Stimulated activated CD8-positive, alpha-beta memory T cell treated with anti-CD3 and anti-CD28 coated beads, Interleukin-4, amount 100 ng/mL, for 4 hours (primary cell): ENCODE measurements around the gene GALNT2.

Source experiments
- DNase-seq, 2 donors: peaks; one replicate each; pipeline ENCODE4 v3.0.0-alpha.2; 2020; ENCODE audit warnings: low read depth in 2 of 2, low spot score in 1 of 2

Gene GALNT2

GRCh38 chr1:230226814-230227213 lies 159.8 kb downstream of the GALNT2 start:
- DNase-seq = no peak

DNA sequence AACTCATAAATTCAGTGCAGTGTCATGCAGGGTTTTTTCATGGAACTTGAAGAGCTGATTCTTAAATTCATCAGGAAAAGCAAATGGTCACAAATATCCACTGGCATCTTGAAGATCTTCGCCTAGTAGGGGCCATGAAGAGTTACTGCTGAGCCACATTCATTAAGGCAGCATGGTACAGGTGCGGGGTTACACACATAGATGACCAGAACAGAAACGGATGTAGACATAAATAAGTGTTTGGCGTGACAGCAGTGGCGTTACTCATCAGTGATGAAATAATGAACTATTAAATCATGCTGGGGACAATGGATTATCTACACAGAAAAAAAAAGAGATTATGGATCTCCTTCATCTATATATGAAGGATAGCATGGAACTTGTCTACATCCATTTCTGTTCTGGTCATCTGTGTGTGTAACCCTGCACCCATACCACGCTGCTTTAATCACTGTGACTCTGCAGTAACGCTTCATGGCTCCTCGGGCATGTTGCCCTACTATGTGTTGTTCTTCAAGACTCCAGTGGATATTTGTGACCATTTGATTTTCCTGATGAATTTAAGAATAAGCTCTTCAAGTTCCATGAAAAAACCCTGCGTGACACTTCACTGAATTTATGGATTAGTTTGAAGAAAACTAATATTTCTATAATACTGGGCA lies 161.3 kb downstream of the GALNT2 start:
- DNase-seq = no peak

- DNase-seq = no peak
Measured at GRCh38 chr1:230230273-230230672, 163.2 kb downstream of the GALNT2 start.

DNA sequence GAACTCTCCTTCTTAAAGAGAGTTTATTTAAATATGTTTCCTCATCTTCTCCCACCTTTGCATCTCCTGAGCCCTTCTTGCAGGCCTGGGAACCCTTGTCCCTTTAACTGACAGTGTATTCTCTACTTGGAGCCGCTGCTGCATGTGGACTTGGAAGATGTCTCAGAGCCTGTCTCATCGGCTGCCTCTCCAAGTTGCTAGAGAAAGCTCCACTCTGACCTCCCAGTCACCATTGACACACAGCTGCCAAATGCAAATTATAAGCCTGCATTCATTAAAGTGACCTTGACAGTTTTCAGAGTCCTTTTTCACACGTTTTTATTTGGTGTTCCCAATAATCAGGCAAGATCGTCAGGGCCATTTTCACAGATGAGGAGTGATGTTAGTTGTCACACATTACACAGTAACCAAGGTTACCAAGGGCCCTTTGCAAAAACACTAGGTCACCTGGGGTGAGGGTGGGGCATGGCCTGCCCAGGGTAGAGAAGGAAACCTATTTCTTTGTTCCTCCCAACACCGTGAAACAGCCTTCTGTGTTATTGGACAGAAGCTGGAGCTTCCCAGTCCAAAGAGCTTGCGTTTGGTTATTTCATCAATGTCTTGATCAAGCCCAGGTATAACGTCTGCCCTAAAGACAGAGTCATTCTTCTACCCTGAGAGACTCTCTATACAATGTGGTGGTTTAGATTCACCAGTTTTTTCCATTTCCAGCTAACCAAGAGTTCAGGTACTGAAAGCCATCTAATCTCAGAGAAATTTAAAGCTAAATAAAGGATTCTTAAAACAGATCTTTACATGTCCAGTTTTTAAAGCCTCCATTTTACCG lies 164.1 kb downstream of the GALNT2 start:
- no peak for DNase-seq

DNA sequence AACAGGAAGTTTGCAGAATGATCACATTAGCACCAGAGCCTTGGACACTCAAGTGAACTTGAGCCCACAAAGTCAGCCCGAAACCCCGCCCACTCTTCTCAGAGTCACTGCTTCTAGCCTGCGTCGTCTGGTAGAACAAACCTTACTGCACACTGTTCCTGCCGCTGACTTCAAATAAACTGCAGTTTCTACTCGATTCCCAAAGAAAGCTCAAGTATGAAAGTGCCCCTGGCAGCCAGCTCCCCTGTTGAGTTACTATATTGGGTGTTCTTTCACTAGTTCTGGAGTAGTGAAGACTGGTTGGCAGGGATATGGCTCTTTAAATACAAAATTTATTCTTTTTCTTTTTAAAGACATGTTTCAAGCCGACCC lies 164.7 kb downstream of the GALNT2 start:
- DNase-seq = no peak

- no peak for DNase-seq
Measured at GRCh38 chr1:230232371-230232771, 165.3 kb downstream of the GALNT2 start.

DNA sequence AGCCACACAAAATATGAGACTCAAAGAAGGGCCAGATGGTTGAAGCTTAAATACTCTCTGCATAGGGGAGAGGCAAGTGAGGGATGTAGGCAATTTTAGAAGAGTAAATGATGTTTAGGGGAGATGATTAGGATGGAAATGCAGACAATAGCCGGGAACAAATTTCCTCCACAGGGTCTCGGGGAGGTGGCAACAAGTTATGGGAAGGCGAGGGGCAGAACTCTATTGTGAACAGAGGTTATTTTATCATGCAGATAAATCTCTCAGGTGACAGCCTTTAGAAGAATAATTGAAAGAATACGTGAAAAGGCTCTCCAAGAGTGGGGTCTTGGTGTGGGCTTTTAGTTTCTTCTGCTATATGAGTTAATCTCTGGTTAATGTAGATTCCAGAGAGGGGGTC lies 166.7 kb downstream of the GALNT2 start:
- no peak for DNase-seq

GRCh38 chr1:230235876-230236275 lies 168.8 kb downstream of the GALNT2 start:
- no peak for DNase-seq

DNA sequence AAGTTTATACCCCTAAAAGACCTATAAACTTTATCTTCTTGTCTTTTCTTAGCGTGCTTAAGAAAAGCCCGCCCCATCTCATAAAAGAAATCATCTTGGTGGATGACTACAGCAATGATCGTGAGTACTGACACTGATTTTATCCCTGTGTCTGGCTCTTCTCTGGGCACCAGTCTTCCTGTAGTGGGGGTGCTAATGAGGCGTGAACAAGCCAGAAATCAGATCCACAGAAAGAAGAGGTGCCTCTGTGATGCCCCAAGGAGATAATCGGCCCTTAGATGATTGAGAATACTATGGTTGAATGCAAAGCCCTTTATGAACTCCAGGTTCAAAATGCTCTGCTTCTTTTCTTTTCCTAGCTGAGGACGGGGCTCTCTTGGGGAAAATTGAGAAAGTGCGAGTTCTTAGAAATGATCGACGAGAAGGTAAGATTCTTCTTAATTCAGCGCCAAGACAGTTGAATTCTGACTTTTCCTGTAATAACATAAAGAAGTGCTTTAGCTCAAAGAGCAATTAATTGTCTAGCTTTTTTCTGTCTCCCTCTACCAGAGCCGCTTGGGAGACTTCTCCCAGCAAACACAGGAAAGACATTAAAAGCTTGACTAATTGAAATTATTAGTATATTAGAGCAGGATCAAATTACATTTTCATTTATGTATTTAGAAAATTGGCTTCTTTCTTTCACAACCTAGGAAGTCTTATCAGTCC lies 169.4 kb downstream of the GALNT2 start:
- no peak for DNase-seq

- DNase-seq = no peak
Measured at GRCh38 chr1:230237009-230237370, 170.0 kb downstream of the GALNT2 start.

DNA sequence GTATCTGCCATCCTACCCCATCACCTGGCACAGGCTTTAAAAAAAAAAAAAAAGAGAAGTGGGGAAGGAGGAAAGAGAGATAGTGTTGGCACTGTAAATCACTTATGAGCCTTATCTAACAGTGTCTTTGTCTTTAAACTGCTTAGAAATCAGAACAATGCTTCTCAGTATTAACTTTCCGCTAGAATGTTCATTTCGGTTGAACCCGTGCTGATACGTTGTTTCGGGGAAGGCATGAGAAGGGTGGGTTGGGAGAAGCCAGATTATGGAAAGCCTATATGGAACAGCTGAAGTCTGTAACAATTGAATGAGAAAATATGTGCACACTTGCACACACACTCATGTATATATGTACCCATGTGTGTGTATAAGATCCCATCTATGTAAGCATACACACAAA lies 170.8 kb downstream of the GALNT2 start:
- DNase-seq = no peak

- no peak for DNase-seq
Measured at GRCh38 chr1:230240446-230241086, 173.5 kb downstream of the GALNT2 start.

GRCh38 chr1:230242326-230242725 lies 175.3 kb downstream of the GALNT2 start:
- DNase-seq = no peak

GRCh38 chr1:230243146-230243545 lies 176.1 kb downstream of the GALNT2 start:
- DNase-seq = no peak

DNA sequence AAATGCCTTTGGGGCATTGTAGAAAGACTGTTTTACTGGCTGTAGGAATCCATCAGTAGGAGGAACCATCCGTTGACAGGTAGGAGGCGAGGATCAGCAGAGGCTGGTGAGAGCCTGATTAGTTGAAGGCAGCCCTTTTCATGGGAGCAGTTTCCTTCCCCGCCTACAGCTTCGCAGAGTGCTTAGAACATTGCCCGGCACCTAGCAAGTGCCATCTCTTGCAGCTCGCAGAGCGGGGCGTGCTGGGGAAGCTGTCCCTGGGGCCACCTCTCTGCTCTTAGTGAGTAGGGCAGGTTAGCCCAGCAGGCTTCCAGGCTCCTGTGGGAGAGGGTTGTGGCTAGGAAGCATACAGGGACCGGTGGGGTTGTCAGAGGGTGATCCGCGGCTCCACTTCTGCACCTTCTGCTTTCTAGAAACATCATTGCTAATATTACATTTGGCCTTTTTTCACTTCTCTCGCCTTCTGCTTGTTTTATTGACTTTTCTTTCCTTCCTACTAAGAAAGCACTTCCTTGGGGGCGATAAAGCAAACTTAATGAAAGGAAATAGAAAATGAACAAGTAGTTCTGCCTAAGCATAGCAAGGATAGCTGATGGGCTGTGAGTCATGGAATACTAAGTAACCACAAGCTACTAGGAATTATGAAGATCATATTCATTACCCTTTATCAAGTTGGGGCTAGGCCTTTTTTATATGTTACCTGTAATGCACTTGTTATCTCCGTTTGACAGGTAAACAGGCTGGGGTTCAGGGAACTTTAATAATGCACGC lies 176.7 kb downstream of the GALNT2 start:
- no peak for DNase-seq

DNA sequence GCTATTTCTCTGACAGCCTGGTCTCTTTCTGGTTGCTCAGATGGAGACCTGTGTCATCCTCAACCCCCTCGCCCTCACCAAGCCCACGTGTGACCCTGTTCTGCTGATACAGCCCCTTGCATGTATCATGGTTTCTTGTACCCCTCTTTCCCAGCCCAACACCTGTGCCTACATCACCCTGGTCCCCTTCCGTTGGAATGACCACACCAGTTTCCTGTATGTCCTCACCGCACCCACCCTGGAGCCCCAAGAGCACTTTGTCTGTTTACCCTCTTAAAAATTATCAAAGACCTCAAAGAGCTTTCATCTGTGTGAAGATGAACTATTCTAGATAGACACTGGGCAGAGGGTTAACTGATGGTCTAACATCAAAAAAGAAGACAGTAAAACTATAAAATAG lies 179.5 kb downstream of the GALNT2 start:
- DNase-seq = no peak

DNA sequence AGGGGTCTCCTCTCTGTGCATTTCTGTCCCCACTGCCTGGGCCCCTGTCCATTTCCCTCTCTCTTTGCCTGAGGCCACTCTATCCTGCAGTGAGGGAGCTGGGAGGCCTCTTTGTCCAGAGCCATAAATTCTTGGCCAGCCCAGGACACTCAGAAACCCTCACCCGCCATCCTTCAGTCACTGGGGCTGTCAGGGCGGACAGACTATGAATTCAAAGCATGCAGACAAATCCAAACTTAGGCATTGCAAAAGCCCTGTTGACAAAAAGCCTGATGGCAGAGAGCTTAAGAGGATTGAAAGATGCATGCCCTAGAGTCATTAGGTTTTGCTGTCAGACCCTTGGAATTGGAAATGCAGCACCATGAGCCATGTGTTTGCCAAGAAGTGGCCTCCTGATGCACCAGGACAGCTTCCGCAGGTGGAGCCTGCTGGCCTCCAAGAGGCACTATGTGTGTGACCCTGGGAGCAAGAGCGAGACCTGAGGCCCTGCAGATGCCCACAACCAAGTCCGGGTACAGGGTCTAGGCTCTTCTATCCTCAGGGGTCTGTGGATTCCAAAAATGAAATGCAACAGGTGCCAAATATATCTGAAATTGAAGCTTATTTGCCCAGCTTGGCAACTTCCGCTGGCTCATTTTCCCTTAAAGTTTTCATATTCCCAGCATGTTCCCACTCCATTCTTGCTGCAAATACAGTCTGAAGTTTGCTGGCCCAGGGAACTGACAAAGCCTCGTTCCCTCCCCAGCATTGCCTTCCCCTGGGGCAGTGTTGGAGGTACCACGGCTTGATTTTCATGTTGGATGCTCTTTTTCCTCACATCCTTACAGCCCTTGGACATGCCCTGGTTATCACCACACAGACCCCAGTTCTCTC lies 181.2 kb downstream of the GALNT2 start:
- DNase-seq = no peak

DNA sequence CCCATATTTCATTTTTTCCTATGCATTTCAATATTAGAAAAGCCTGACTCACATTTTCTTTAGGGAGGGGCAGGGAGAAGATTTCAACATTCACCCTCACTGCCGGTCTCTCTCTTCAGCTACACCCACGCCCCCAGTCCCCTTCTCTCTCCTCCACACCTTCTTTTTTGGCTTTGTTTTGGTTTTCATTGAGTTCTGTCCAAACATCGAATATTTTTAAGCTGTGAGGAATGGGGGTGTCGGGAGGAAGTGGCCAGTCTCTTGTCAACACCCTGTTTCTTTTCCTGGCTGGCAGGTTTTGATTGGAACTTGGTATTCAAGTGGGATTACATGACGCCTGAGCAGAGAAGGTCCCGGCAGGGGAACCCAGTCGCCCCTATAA lies 181.8 kb downstream of the GALNT2 start:
- no peak for DNase-seq

GRCh38 chr1:230249695-230250480 lies 182.8 kb downstream of the GALNT2 start:
- DNase-seq = no peak
